GM18499 (cell line): Measurements from ENCODE around the gene MYH15.

Experiments
- ATAC-seq: cut with Tn5 transposase; IDR thresholded peaks from one replicate; pipeline ENCODE4 v1.9.1; 2021; ENCODE audit warnings: moderate number of reproducible peaks; ENCODE audit not compliant: insufficient read depth, unreplicated experiment

The MYH15 gene

DNA sequence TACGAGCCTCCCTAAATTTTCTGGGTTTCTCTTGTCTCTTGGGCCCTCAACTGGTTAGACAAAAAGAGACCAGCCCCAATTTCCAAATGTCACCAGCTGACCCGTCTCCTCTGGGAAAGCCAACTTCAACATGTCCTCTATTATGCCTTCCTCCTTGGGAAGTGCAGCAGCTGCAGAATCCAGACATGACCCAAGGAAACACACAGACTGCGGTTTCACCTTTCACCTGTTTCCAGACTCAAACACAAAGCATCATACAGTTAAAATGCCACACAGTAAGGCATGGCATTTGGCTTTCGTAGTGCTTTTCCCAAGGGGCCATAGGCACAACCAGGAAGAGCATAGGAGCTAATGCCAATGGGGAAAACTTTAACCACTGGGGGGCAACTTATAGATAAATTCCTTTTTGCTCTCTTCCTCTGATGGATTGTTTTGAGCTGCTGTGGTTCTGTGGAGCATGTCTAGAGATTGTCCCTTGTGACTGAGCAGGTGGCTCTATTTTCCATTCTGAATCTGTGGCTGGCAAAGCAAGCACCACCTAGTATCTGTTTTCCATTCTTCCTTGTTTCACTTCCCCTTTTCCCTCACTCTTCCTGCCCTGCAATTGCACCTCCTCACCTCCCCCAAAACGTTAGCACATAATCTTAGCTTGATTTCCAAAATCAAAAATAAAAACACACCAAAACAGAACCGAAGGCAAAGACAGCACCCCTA lies 164.7 kb downstream of the MYH15 start:
- no peak for ATAC-seq

DNA sequence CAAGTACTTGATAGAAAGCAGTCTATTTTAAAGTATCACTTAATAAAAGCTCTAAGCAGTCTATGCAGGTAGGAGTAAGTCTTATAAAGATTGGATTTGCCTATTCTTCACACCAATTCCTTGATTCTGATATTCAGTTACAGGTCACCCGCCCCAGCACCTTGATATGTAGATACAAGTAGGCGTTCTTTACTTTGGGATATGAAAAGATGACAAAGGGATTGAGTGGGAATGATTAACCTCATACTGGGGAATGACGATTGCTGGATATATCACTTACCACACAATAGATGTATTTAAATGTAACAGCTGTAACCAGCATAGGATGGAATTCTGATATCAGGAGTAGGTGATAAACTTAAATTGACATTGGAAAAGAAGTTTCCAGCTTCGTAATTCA lies 166.9 kb downstream of the MYH15 start:
- ATAC-seq = no peak

DNA sequence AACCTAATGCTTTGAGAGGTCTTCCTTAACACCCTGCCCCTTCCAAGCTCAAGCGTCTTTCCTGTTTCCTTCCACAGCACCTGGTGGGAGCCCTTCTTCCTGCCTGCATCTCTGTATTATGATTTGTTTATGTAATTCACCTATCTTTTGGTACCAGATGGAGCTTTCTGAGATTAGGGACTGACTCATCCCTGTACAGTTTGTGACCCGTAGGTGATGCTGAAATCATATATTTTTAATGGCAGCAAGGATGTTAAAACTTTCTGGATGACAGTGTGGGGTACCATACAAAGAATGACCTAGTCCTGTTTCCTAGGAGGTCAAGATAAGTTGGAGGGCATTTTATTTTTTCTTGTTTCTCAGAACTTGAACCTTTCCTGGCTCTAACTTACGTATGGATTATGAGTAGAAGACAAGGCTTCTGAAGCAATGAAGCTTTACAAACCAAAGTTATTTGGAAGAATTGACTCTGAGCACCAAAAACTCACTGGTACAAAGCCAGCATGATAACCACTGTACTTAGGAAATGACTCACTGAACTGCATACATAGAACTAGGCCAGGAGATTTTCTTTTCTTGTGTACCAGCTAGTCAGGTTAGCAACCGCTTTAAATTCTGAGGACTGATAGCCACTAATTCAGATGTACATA lies 167.4 kb downstream of the MYH15 start:
- peak; percentile 84 for ATAC-seq

DNA sequence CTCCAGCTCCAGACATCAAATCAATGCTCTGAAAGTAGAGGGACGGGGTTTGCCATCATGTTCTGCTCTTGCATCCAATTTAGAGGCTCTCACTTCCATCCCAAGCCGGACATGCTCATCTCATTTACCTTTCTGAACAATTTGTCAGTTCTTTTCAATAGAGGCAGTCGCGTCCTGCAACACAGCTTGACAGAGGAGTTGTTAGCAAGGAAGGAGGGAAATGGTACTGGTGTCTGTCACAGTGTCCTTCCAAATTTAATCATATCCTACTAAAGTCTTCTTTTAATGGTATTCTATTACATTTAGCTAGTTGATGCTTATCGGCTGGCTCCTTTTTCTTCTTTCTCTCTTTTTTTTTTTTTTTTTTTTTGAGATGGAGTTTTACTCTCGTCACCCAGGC lies 168.5 kb downstream of the MYH15 start:
- no peak for ATAC-seq

DNA sequence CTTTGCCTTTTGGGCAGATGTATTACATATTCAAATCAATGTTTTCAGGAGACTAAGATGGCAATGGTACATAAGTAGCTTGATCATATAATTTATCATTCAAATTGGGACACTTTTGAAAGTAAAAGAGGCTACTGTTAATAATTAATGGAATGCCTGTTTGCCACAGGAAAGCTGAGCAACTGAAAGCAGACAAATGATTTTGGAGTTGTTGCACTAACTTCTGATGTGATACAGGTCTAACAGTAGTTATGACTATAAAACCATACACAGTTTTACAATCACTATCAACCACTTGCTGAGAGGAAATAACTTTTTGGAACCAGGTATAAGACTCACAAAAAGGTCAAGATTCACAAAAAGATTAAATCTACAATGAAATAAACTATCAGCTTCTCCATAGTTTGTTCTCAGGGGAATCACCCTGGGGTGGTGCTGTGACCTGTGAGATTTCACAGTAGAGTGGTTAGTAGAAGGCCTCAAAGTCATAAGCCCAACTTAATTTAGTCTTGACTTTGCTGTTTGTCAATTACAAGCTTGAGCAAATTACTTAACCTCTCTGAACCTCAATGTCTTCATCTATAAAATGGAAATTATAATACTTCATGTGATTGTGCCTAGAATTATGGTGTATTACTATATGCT lies 171.4 kb downstream of the MYH15 start:
- no peak for ATAC-seq

DNA sequence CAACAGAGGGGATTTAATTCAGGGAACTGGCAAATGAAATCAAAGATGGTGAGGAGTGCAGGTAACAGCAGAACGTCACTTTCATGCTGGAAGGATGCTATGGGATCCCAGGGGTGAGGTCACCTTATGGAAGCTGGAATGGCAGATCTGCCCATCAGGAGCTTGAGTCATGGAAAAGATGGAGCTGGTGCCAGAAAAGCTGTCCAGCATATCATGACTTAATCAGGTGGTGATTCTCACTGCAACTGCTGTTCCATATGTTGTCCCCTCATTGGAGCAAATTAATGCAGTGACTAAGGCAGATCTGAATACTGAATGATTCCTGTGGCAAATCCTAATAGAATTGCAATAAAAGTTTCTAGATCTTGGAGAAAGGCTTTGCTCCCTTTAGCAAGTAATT lies 175.7 kb downstream of the MYH15 start:
- ATAC-seq = no peak

DNA sequence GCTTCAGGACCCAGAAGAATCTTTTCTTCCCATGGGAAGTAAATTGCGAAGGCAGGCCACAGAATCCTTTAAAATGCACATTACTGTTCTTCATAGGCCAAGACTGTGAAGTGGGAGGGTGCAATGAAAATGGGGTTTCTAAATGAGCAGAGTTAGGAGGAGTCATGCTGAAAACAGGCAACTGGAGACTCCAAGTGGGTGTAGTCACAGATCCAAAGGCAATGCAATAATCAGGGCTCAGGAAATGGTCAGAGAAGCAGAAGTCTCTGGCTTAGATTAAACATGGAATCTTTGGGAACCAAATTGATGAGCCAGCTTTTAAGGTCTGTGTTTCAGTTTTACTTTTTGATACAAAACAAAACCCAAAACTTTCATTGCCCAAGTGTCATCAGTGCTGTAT lies 176.4 kb downstream of the MYH15 start:
- no peak for ATAC-seq

DNA sequence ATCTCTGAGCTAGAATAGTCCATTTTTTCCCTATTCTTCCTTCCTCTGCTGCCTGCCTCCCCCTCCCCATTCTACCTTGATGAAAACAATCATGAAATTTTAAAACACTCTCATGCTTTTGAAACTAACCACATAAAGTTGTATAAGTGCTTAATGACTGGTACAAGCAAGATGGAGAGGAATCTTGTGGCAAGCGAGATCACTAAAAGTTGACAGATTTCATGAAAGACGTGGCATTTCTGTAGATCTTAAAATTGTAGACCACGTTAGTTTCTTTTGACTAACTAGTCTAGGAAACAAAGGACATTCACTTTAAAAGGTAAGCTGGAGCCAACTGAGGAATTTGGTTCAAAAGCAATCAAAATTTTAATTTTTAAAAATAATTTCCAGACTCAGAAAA lies 178.6 kb downstream of the MYH15 start:
- no peak for ATAC-seq
